Epithelial cell of umbilical artery (primary cell): ENCODE measurements around the gene CABP7. TPM values are rescaled to one million over a fixed set of nuclear protein-coding genes. Genes with fewer than 3 reads are reported as not detected.

Experiments used
- total RNA-seq: library from RNA; depleted of rRNA; stranded (reverse); fragments of >200 nt; gene quantifications from 2 replicates; pipeline ENCODE4 v1.2.3, GENCODE V29; 2014

Gene CABP7
- total RNA-seq, result not detected in 2 replicates

GRCh38 chr22:29719899-29720645, at the start of gene CABP7:
CABP7 (plus strand) TSS chr22:29720003; CDS start chr22:29720425, 422 bp downstream.

GRCh38 chr22:29766632-29767170, 46.9 kb downstream of the CABP7 start, which contains the start of gene ZMAT5:
ZMAT5 (minus strand) TSS chr22:29767007; CDS start chr22:29748544, 18,463 bp downstream.

GRCh38 chr22:29767171-29768051, 47.6 kb downstream of the CABP7 start, which contains the start of gene UQCR10:
UQCR10 (plus strand) TSS chr22:29767369; CDS start chr22:29767399, 30 bp downstream.

Other genes with a start within 250 kb of the CABP7 start
- gene NEFH, start 239.8 kb upstream of the CABP7 start, total RNA-seq, result 0.97 and 1.1 TPM in 2 replicates
- 52.0 and 52.4 TPM in 2 replicates for gene THOC5, start 166.2 kb upstream of the CABP7 start, total RNA-seq
- gene NIPSNAP1, start 138.9 kb upstream of the CABP7 start, total RNA-seq, result 53.6 and 66.9 TPM in 2 replicates
- gene NF2, start 116.4 kb upstream of the CABP7 start, total RNA-seq, result 88.0 and 111 TPM in 2 replicates
- 19.6 and 21.4 TPM in 2 replicates for gene ZMAT5, start 47.0 kb downstream of the CABP7 start, total RNA-seq
- 39.4 and 70.5 TPM in 2 replicates for gene UQCR10, start 47.4 kb downstream of the CABP7 start, total RNA-seq
- gene ASCC2, start 118.3 kb downstream of the CABP7 start, total RNA-seq, result 15.5 and 17.2 TPM in 2 replicates
- 16.9 and 25.4 TPM in 2 replicates for gene MTMR3, start 163.2 kb downstream of the CABP7 start, total RNA-seq